K562 (cell line): ENCODE data around the gene C12orf75.

Source experiments
- BRD4 ChIP-seq: fragments of 200-600 bp; sonication (generic); IDR thresholded peaks from 2 replicates; pipeline ENCODE4 v1.6.1; 2017; ENCODE audit warnings: inconsistent platforms
- CBX2 ChIP-seq: fragments of 200-600 bp; sonication (generic); IDR thresholded peaks from one replicate; pipeline ENCODE4 v1.6.1; 2012; ENCODE audit warnings: mild to moderate bottlenecking, low read length, inconsistent platforms; ENCODE audit not compliant: insufficient read depth, poor library complexity, severe bottlenecking
- CTCF ChIP-seq, 3 experiments: IDR thresholded peaks in 2 of 3; conservative IDR thresholded peaks in 1 of 3; 2 replicates each; pipeline ENCODE4 v1.5.1; 2011 to 2012; ENCODE audit warnings: low read length in 3 of 3, mild to moderate bottlenecking in 3 of 3, control low read depth in 2 of 3, improper control_type of control experiment in 1 of 3, inconsistent platforms in 1 of 3, low read depth in 1 of 3, mixed read lengths in 1 of 3, moderate library complexity in 1 of 3; ENCODE audit not compliant: insufficient read depth in 2 of 3
- EP300 ChIP-seq: IDR thresholded peaks from 2 replicates; pipeline ENCODE4 v1.6.1; 2012; ENCODE audit warnings: low read length, improper control_type of control experiment
- HOMEZ ChIP-seq: fragments of 250-450 bp; sonication (Bioruptor Pico); IDR thresholded peaks from 2 replicates; pipeline ENCODE4 v1.4.0; 2020; ENCODE audit warnings: mild to moderate bottlenecking, moderate library complexity
- POLR2A ChIP-seq: fragments of 450-650 bp; conservative IDR thresholded peaks from 2 replicates; pipeline ENCODE4 v1.6.1; 2016
- POU5F1 ChIP-seq: fragments of 150-350 bp; IDR thresholded peaks from 2 replicates; pipeline ENCODE4 v1.6.1; 2014; ENCODE audit warnings: borderline replicate concordance, low read length, low read depth, mild to moderate bottlenecking; ENCODE audit not compliant: partially characterized antibody
- SMARCC2 ChIP-seq: fragments of 450-650 bp; IDR thresholded peaks from 2 replicates; pipeline ENCODE4 v1.6.1; 2017; ENCODE audit warnings: antibody characterized with exemption, moderate library complexity, mild to moderate bottlenecking, low read depth
- SOX6 ChIP-seq: fragments of 450-650 bp; IDR thresholded peaks from 2 replicates; pipeline ENCODE4 v1.6.1; 2014; ENCODE audit warnings: mild to moderate bottlenecking
- SP1 ChIP-seq: sonication (generic); formaldehyde crosslinking; IDR thresholded peaks from 2 replicates; pipeline ENCODE4 v1.8.1; 2022; ENCODE audit warnings: mild to moderate bottlenecking, missing genetic modification reagents
- TOE1 ChIP-seq, 2 experiments: fragments of 450-650 bp in 1 of 2; sonication (generic) in 1 of 2; formaldehyde crosslinking in 1 of 2; IDR thresholded peaks; 2 replicates each; pipeline versions ENCODE4 v1.7.1 to v1.8.0; 2016 to 2022; ENCODE audit warnings: borderline replicate concordance in 2 of 2, mild to moderate bottlenecking in 2 of 2, antibody characterized with exemption in 1 of 2, inconsistent platforms in 1 of 2, low read depth in 1 of 2, missing genetic modification reagents in 1 of 2, moderate library complexity in 1 of 2
- ZBTB7A ChIP-seq: IDR thresholded peaks from 2 replicates; pipeline ENCODE4 v1.6.1; 2011; ENCODE audit warnings: low read depth, mild to moderate bottlenecking, low read length, moderate library complexity, borderline replicate concordance; ENCODE audit not compliant: control insufficient read depth
- ZBTB9 ChIP-seq: fragments of 450-650 bp; formaldehyde crosslinking; IDR thresholded peaks from 2 replicates; pipeline ENCODE4 v1.4.0; 2020; ENCODE audit warnings: mild to moderate bottlenecking, moderate library complexity
- ZNF76 ChIP-seq: fragments of 250-450 bp; sonication (Bioruptor Pico); IDR thresholded peaks from 2 replicates; pipeline ENCODE4 v1.4.0; 2020; ENCODE audit warnings: mild to moderate bottlenecking, moderate library complexity, borderline replicate concordance

GRCh38 chr12:105296116-105297089 lies 34.1 kb upstream of the C12orf75 start:
- TF ChIP-seq ZBTB9 (CRISPR knock-in tag) (no peak), ZBTB7A (no peak), EP300 (no peak), CTCF (IDR thresholded peaks at IDR 0.05 in 2 of 3, conservative IDR thresholded peaks at IDR 0.05 in 1 of 3; ENCODE audit: insufficient read depth in 2 of 3, low read depth in 1 of 3, low read length in 3 of 3) (no peak), TOE1 (IDR thresholded peaks at IDR 0.05; ENCODE audit: borderline replicate concordance) (no peak), TOE1 (CRISPR knock-in tag; IDR thresholded peaks at IDR 0.05; ENCODE audit: borderline replicate concordance, low read depth) (no peak), BRD4 (no peak), ZNF76 (CRISPR knock-in tag) (no peak), SOX6 (no peak), SP1 (CRISPR knock-in tag) (no peak), POLR2A (no peak), POU5F1 (no peak), CBX2 (no peak), HOMEZ (CRISPR knock-in tag) (no peak), SMARCC2 (no peak)
